ENCODE results near the gene E2F3. TPM values are rescaled to one million over a fixed set of nuclear protein-coding genes. Genes with fewer than 3 reads are reported as not detected.

Gene E2F3
- total RNA-seq, 4 donors from 2014 or later, result 4.2 to 7.4 (median 6.9) TPM

- peaks cover 0 to 26% (median 0%) of the 10 kb centered on the region in 3 donors for H3K36me3 ChIP-seq
- no peak for DNase-seq
- H3K4me3 ChIP-seq, result no peak overlapping the region
- no peaks in the 10 kb centered on the region for H3K4me1 ChIP-seq
- TF ChIP-seq POLR2A (IDR thresholded peaks at IDR 0.05), result no peak
- TF ChIP-seq CTCF (IDR thresholded peaks at IDR 0.05), result no peak
- no peak overlapping the region for H3K27ac ChIP-seq
- H3K27me3 ChIP-seq, result no peaks in the 10 kb centered on the region
- H3K9me3 ChIP-seq, result no peaks in the 10 kb centered on the region
Observed at GRCh38 chr6:20487669-20488375, 86.1 kb downstream of the E2F3 start.

GRCh38 chr6:20490591-20490990 is 88.9 kb downstream of the E2F3 start:
- no peak for DNase-seq
- Histone ChIP-seq H3K36me3 (peaks cover 0 to 26% (median 0%) of the 10 kb centered on the region in 3 donors), H3K9me3 (no peaks in the 10 kb centered on the region), H3K4me3 (no peak overlapping the region), H3K4me1 (no peaks in the 10 kb centered on the region), H3K27ac (no peak overlapping the region), H3K27me3 (no peaks in the 10 kb centered on the region)
- TF ChIP-seq POLR2A (IDR thresholded peaks at IDR 0.05) (no peak), CTCF (IDR thresholded peaks at IDR 0.05) (no peak)

- H3K27ac ChIP-seq, result no peak overlapping the region
- no peaks in the 10 kb centered on the region for H3K27me3 ChIP-seq
- no peaks in the 10 kb centered on the region for H3K9me3 ChIP-seq
- no peak overlapping the region for H3K4me3 ChIP-seq
- DNase-seq, result no peak
- TF ChIP-seq CTCF (IDR thresholded peaks at IDR 0.05), result no peak
- TF ChIP-seq POLR2A (IDR thresholded peaks at IDR 0.05), result no peak
- no peaks in the 10 kb centered on the region for H3K4me1 ChIP-seq
- H3K36me3 ChIP-seq, result peaks cover 0 to 26% (median 0%) of the 10 kb centered on the region in 3 donors
Observed at GRCh38 chr6:20492099-20492498, 90.4 kb downstream of the E2F3 start.

- H3K27ac ChIP-seq, result no peak overlapping the region
- no peak for DNase-seq
- no peak for TF ChIP-seq CTCF (IDR thresholded peaks at IDR 0.05)
- TF ChIP-seq POLR2A (IDR thresholded peaks at IDR 0.05), result no peak
- H3K27me3 ChIP-seq, result no peaks in the 10 kb centered on the region
- no peaks in the 10 kb centered on the region for H3K36me3 ChIP-seq
- H3K4me1 ChIP-seq, result no peaks in the 10 kb centered on the region
- H3K4me3 ChIP-seq, result no peak overlapping the region
- no peaks in the 10 kb centered on the region for H3K9me3 ChIP-seq
Observed at GRCh38 chr6:20497216-20498040, 95.7 kb downstream of the E2F3 start.

- no peaks in the 10 kb centered on the region for H3K27me3 ChIP-seq
- H3K9me3 ChIP-seq, result no peaks in the 10 kb centered on the region
- DNase-seq, result no peak
- H3K4me1 ChIP-seq, result no peaks in the 10 kb centered on the region
- TF ChIP-seq CTCF (IDR thresholded peaks at IDR 0.05) (no peak), POLR2A (IDR thresholded peaks at IDR 0.05) (no peak)
- no peaks in the 10 kb centered on the region for H3K36me3 ChIP-seq
- no peak overlapping the region for H3K27ac ChIP-seq
- no peak overlapping the region for H3K4me3 ChIP-seq
Observed at GRCh38 chr6:20498041-20498385, 96.3 kb downstream of the E2F3 start.
